ENCODE results near the gene OMG. TPM values are rescaled to one million over a fixed set of nuclear protein-coding genes. Genes with fewer than 3 reads are reported as not detected.
"Not testable (repeated sequence)": the region's sequence is repeated elsewhere in the genome, so short reads cannot be mapped to it uniquely, and the experiment has no call there.

The OMG gene
- total RNA-seq, 1 experiment from 2014 or later: not detected

DNA sequence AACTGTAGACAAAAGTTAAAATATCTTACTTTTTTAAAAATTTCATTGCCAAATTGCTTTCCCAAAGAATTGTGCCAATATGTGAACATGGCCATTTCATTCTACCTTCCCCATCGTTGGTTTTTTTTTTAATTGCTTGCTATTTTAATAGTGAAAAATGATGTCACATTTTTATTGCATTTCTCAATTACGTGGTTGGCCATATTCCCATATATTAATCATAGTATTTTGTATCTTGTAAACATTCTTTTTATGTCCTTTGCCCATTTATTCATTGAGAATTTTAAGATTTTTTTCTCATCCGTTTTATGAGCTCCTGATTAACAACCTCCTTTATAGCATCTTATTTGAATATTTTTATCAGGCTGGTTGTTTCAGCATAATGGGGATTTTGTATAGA is 7.2 kb downstream of the OMG start:
- H3K9me3 ChIP-seq (ENCODE audit: control insufficient read depth in 1 of 2, insufficient read depth in 1 of 2, low read depth in 1 of 2, low read length in 2 of 2): no peaks in the 10 kb centered on the region

DNA sequence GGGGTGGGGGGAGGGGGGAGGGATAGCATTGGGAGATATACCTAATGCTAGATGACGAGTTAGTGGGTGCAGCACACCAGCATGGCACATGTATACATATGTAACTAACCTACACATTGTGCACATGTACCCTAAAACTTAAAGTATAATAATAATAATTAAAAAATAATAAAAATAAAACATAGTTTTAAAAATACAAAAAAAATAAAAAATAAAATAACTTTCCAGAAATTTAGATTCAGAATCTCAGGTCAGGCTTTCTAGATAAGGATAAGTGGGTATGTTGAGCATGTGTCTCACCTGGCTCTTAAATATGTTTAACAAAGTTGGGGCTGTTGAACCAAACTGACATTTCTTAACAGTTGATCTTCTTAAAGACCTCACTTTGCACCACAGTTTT is 9.1 kb downstream of the OMG start:
- POLR2A ChIA-PET; H3K9ac ChIP-seq (ENCODE audit: low read length); H3K27ac ChIP-seq (ENCODE audit: low read depth, low read length); H3K27me3 ChIP-seq (ENCODE audit: insufficient read depth, low read length); ATAC-seq; H4K20me1 ChIP-seq (ENCODE audit: insufficient read depth); H2AFZ ChIP-seq (ENCODE audit: low read depth, low read length, poor library complexity, severe bottlenecking); H3K4me2 ChIP-seq (ENCODE audit: low read length); RAD21 ChIA-PET (ENCODE audit: low non-redundant PET in 1 of 2, low total read pairs in 2 of 2, uncharacterized antibody in 2 of 2, unreplicated experiment in 2 of 2); CTCF ChIA-PET; BruUV-seq (replicated peaks); DNase-seq (ENCODE audit: low read depth, low spot score); H3K9me2 ChIP-seq (ENCODE audit: insufficient read depth); H3K4me1 ChIP-seq (ENCODE audit: control insufficient read depth in 1 of 2, insufficient read depth in 2 of 2, low read length in 2 of 2); H3K4me3 ChIP-seq (replicated peaks in 1 of 2; ENCODE audit: low read depth in 1 of 2, low read length in 2 of 2); intact Hi-C loops (cut with micrococcal nuclease); H3K36me3 ChIP-seq (ENCODE audit: control insufficient read depth in 1 of 2, insufficient read depth in 2 of 2, low read length in 2 of 2); H3K9me3 ChIP-seq (ENCODE audit: control insufficient read depth in 1 of 2, insufficient read depth in 1 of 2, low read depth in 1 of 2, low read length in 2 of 2); H3K79me2 ChIP-seq (ENCODE audit: insufficient read depth, low read length): not testable (repeated sequence)

More for the DNA sequence above, 7.2 kb downstream of the OMG start:
- RAD21 ChIA-PET (ENCODE audit: low non-redundant PET in 1 of 2, low total read pairs in 2 of 2, uncharacterized antibody in 2 of 2, unreplicated experiment in 2 of 2): no interaction called here
- H3K9ac ChIP-seq (ENCODE audit: low read length): no peak overlapping the region
- no peaks in the 10 kb centered on the region for H3K79me2 ChIP-seq (ENCODE audit: insufficient read depth, low read length)
- H3K9me2 ChIP-seq (ENCODE audit: insufficient read depth): no peaks in the 10 kb centered on the region
- CTCF ChIA-PET: no interaction called here
- no peak overlapping the region for H3K27ac ChIP-seq (ENCODE audit: low read depth, low read length)
- ATAC-seq (no peak), DNase-seq (ENCODE audit: low read depth, low spot score) (no peak)
- no TSS peak for BruUV-seq (replicated peaks)
- H3K27me3 ChIP-seq (ENCODE audit: insufficient read depth, low read length): no peaks in the 10 kb centered on the region
- no peaks in the 10 kb centered on the region for H3K4me1 ChIP-seq (ENCODE audit: control insufficient read depth in 1 of 2, insufficient read depth in 2 of 2, low read length in 2 of 2)
- H4K20me1 ChIP-seq (ENCODE audit: insufficient read depth): no peaks in the 10 kb centered on the region
- H3K4me3 ChIP-seq (replicated peaks in 1 of 2; ENCODE audit: low read depth in 1 of 2, low read length in 2 of 2): no peak overlapping the region
- intact Hi-C loops (cut with micrococcal nuclease): no loop called here
- H3K36me3 ChIP-seq (ENCODE audit: control insufficient read depth in 1 of 2, insufficient read depth in 2 of 2, low read length in 2 of 2): no peaks in the 10 kb centered on the region
- no peak overlapping the region for H3K4me2 ChIP-seq (ENCODE audit: low read length)
- no peak overlapping the region for H2AFZ ChIP-seq (ENCODE audit: low read depth, low read length, poor library complexity, severe bottlenecking)
- TF ChIP-seq FOSL1 (IDR thresholded peaks at IDR 0.05; ENCODE audit: low read depth) (no peak), POLR2A (IDR thresholded peaks at IDR 0.05; ENCODE audit: borderline replicate concordance, extremely low read depth, insufficient read depth, insufficient read length) (no peak), SRF (IDR thresholded peaks at IDR 0.05; ENCODE audit: low read depth) (no peak), ZNF274 (IDR thresholded peaks at IDR 0.05; ENCODE audit: low read depth, low read length) (no peak), RAD21 (IDR thresholded peaks at IDR 0.05; ENCODE audit: low read depth) (no peak), EZH2phosphoT487 (IDR thresholded peaks at IDR 0.05; ENCODE audit: borderline replicate concordance) (no peak), CBX3 (IDR thresholded peaks at IDR 0.05; ENCODE audit: low read depth) (no peak), JUND (IDR thresholded peaks at IDR 0.05) (no peak), ELF1 (IDR thresholded peaks at IDR 0.05; ENCODE audit: borderline replicate concordance, low read depth) (no peak), YY1 (IDR thresholded peaks at IDR 0.05; ENCODE audit: extremely low read depth, insufficient replicate concordance, low read depth, low read length) (no peak), SIN3A (IDR thresholded peaks at IDR 0.05; ENCODE audit: low read depth) (no peak), EZH2 (IDR thresholded peaks at IDR 0.05) (no peak), EGR1 (IDR thresholded peaks at IDR 0.05; ENCODE audit: low read depth) (no peak), SP1 (IDR thresholded peaks at IDR 0.05; ENCODE audit: low read depth) (no peak), ZFX (IDR thresholded peaks at IDR 0.05) (no peak)
- TF ChIP-seq, protein P1, sequence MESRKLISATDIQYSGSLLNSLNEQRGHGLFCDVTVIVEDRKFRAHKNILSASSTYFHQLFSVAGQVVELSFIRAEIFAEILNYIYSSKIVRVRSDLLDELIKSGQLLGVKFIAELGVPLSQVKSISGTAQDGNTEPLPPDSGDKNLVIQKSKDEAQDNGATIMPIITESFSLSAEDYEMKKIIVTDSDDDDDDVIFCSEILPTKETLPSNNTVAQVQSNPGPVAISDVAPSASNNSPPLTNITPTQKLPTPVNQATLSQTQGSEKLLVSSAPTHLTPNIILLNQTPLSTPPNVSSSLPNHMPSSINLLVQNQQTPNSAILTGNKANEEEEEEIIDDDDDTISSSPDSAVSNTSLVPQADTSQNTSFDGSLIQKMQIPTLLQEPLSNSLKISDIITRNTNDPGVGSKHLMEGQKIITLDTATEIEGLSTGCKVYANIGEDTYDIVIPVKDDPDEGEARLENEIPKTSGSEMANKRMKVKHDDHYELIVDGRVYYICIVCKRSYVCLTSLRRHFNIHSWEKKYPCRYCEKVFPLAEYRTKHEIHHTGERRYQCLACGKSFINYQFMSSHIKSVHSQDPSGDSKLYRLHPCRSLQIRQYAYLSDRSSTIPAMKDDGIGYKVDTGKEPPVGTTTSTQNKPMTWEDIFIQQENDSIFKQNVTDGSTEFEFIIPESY (IDR thresholded peaks at IDR 0.05; ENCODE audit: extremely low read depth, insufficient replicate concordance, low read length): no peak
- TF ChIP-seq, protein P2, sequence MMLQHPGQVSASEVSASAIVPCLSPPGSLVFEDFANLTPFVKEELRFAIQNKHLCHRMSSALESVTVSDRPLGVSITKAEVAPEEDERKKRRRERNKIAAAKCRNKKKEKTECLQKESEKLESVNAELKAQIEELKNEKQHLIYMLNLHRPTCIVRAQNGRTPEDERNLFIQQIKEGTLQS (IDR thresholded peaks at IDR 0.05): no peak
- TF ChIP-seq, protein P3, sequence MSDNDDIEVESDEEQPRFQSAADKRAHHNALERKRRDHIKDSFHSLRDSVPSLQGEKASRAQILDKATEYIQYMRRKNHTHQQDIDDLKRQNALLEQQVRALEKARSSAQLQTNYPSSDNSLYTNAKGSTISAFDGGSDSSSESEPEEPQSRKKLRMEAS (IDR thresholded peaks at IDR 0.05): no peak
- POLR2A ChIA-PET: no interaction called here

Data from HCT116 (cell line).